ENCODE data around the gene MAML3.

GRCh38 chr4:140080883-140081282 lies 73.1 kb downstream of the MAML3 start:
- TF ChIP-seq POLR2A (IDR thresholded peaks at IDR 0.05; ENCODE audit: low read length) (no peak), GATA1 (IDR thresholded peaks at IDR 0.05; ENCODE audit: low read depth, low read length) (no peak)
